Activated CD8-positive, alpha-beta memory T cell treated with anti-CD3 and anti-CD28 coated beads for 48 hours (primary cell): ENCODE results near the gene STAT5A.
"Not testable (repeated sequence)": the region's sequence is repeated elsewhere in the genome, so short reads cannot be mapped to it uniquely, and the experiment has no call there.

Experiments
- DNase-seq, 3 experiments: peaks; one replicate each; pipeline ENCODE4 v3.0.0-alpha.2; 2020; ENCODE audit warnings: low read depth in 2 of 3, low spot score in 2 of 3

Gene STAT5A

DNA sequence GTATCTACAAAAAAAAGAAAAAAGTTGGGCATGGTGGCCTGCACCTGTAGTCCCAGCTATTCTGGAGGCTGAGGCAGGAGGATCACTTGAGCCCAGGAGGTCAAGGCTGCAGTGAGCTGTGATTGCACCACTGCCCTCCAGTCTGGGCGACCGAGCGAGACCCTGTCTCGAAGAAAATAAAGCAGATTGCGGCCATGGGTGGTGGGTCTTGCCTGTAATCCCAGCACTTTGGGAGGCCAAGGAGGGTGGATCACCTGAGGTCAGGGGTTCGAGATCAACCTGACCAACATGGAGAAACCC, 16.7 kb downstream of the STAT5A start:
- not testable (repeated sequence) for DNase-seq

DNA sequence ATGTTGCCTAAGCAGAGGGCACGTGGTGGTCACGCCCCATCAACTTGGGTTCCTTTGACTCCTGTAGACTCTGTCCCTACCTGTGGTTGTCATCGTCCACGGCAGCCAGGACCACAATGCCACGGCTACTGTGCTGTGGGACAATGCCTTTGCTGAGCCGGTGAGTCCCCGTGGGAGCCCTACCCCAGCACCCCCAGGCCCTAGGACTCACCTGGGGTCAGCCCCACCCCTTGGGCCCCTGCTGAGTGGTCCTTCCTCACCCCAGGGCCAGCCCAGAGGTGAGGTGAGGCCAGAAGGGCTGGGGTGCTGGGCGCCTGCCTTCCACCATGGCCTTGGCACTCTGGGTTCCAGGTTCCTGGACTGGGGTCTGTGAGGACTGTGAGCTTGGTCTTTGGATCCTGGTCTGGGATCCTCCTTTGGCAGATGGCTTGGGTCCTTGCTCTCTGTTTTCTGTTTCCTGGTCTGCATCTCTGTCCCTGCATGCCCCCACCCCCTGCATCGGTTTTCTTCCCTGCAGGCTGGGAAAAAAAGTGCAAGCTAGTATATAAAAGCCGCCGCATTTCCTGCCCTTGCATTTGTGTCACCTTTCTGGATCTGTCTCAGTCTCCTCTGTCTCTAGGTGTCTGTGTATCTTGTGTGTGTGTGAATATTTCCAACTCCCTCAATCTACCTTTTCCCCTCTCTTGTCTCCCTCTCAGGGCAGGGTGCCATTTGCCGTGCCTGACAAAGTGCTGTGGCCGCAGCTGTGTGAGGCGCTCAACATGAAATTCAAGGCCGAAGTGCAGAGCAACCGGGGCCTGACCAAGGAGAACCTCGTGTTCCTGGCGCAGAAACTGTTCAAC, 17.5 kb downstream of the STAT5A start:
- no peak for DNase-seq

- DNase-seq, result no peak
These were observed 18.0 kb downstream of the STAT5A start for GRCh38 chr17:42306385-42306667.

- no peak for DNase-seq
These were observed 19.1 kb downstream of the STAT5A start for GRCh38 chr17:42307362-42307927.

GRCh38 chr17:42308446-42308845, 20.1 kb downstream of the STAT5A start:
- DNase-seq, result no peak

- DNase-seq, result no peak
These were observed 20.8 kb downstream of the STAT5A start for GRCh38 chr17:42309142-42309541.

- DNase-seq, result no peak
These were observed 21.9 kb downstream of the STAT5A start for GRCh38 chr17:42309986-42310786.

- DNase-seq, result no peak
These were observed 22.5 kb downstream of the STAT5A start for GRCh38 chr17:42310787-42311215.

DNA sequence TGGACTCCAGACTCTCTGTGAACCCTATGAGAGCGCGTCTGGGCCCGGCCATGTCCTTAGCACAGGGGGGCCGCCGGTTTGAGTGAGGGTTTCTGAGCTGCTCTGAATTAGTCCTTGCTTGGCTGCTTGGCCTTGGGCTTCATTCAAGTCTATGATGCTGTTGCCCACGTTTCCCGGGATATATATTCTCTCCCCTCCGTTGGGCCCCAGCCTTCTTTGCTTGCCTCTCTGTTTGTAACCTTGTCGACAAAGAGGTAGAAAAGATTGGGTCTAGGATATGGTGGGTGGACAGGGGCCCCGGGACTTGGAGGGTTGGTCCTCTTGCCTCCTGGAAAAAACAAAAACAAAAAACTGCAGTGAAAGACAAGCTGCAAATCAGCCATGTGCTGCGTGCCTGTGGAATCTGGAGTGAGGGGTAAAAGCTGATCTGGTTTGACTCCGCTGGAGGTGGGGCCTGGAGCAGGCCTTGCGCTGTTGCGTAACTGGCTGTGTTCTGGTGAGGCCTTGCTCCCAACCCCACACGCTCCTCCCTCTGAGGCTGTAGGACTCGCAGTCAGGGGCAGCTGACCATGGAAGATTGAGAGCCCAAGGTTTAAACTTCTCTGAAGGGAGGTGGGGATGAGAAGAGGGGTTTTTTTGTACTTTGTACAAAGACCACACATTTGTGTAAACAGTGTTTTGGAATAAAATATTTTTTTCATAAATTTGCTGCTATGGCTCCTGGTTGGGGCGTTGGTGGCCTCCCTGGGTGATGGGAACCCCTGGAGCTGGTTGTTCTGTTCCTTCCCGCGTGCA, 23.1 kb downstream of the STAT5A start:
- no peak for DNase-seq

- no peak for DNase-seq
These were observed 23.7 kb downstream of the STAT5A start for GRCh38 chr17:42312035-42312284.

- DNase-seq, result peak; percentile 62 to 64 (median 64)
These were observed 24.2 kb downstream of the STAT5A start for GRCh38 chr17:42312285-42313130.

DNA sequence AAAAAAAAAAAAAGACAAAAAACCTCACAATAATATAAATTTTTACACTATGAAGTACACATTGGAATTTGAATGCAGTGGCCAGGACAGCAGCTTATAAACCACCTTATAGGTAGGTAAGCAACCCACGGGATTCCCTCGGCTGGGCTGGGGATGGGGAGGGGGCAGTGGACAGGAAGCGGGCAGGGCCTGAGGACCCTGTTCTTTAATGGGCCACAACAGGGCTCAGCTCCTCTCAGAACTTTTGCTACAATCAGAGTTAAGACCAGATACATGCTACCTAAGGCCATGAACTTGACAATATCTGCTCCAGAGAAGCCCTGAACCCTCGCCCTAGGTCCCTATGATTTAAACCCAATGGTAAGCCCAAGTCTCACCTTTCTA, 25.1 kb downstream of the STAT5A start:
- no peak for DNase-seq

GRCh38 chr17:42313773-42314566, 25.7 kb downstream of the STAT5A start:
- DNase-seq, result no peak

DNA sequence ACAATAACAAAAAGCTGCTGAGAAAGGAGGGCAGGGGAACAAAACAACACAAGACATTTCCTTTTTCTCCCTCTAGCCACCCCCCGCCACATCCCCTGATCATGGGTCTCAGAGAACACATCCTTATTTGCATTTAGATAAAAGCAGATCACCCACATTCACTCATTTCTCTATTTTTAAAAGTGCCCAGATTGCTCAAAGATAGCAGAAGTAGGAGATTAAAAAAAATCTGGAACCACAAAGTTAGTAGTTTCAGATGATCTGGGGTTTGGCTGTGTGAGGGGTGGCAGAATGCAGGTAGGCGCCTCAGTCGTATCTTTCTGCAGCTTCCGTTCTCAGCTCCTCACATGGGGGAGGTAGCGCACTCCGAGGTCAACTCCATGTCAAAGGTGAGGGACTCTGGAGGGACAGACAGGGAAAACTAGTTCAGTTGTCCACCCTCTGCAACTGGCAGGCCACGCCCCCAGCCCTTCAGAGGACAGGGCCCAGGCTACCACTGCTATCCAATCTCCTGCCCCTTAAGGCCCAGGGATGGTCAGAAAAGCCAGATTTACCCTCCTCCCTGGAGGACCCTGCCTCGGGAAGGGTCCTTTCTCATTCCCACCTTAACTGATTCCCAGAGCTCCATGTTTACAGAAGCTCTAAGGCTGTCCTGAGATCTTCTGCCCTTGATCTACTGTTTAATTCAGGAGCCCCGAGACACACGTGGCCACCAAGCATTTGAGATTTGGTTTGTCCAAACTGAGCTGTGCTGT, 27.3 kb downstream of the STAT5A start:
- no peak for DNase-seq

- no peak for DNase-seq
These were observed 28.5 kb downstream of the STAT5A start for GRCh38 chr17:42316755-42317154.

GRCh38 chr17:42317266-42317845, 29.1 kb downstream of the STAT5A start:
- no peak for DNase-seq

- not testable (repeated sequence) for DNase-seq
These were observed 29.7 kb downstream of the STAT5A start for GRCh38 chr17:42317967-42318366.

DNA sequence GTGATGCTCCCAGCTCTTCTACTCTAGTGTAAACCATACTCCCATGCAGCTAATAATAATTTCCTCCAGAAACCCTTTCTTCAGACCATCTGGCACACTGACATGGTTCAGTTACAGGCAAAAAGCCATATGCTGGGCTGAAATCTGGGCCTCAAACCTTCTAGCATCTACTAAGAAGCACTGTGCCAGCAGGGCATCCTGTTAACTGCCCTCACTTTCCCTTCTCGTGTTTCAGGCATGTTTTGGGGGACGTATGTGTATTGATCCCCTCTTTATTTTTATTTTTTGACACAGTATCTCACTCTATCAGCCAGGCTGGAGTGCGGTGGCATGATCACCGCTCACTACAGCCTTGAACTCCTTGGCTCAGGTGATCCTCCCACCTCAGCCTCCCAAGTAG, 33.3 kb downstream of the STAT5A start:
- no peak for DNase-seq
